HG02759 (cell line): ENCODE measurements around the gene RAB27B.
"Not testable (repeated sequence)": the region's sequence is repeated elsewhere in the genome, so short reads cannot be mapped to it uniquely, and the experiment has no call there.

Experiments
- ATAC-seq: cut with Tn5 transposase; IDR thresholded peaks from one replicate; pipeline ENCODE4 v1.9.1; 2021; ENCODE audit warnings: mild to moderate bottlenecking, moderate library complexity; ENCODE audit not compliant: unreplicated experiment

Gene RAB27B, protein sequence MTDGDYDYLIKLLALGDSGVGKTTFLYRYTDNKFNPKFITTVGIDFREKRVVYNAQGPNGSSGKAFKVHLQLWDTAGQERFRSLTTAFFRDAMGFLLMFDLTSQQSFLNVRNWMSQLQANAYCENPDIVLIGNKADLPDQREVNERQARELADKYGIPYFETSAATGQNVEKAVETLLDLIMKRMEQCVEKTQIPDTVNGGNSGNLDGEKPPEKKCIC

GRCh38 chr18:54828281-54828881 lies at the start of gene RAB27B:
Gene RAB27B, plus strand, starts transcription at chr18:54828477. Its CDS starts 49,109 bp downstream, at chr18:54877586.
- ATAC-seq = no peak

DNA sequence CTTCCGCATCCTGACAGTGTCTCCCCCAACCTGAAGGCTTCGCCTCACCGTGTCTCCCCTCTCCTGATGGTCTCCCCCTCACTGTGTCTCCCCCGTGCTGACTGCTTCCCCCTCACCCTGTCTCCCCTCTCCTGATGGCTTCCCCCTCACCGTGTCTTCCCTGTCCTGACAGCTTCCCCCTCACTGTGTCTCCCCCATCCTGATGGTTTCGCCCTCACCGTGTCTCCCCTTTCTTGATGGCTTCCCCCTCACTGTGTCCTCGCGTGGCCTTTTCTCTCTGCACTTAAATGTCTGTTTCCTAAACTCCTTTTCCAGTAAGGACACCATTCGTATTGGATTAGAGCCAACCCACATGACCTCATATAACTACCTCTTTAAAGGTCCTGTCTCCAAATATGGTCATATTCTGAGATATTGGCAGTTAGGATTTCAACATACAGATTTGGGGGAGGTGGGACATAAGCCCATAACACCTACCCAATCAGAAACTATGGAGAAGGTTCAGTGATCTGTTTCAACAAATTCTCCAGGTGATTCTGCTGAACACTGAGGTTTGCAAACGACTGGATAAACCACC lies 47.9 kb upstream of the RAB27B start:
- ATAC-seq = no peak

- ATAC-seq = no peak
These were observed 47.3 kb upstream of the RAB27B start for GRCh38 chr18:54780970-54781369.

GRCh38 chr18:54783139-54783538 lies 45.1 kb upstream of the RAB27B start:
- no peak for ATAC-seq

DNA sequence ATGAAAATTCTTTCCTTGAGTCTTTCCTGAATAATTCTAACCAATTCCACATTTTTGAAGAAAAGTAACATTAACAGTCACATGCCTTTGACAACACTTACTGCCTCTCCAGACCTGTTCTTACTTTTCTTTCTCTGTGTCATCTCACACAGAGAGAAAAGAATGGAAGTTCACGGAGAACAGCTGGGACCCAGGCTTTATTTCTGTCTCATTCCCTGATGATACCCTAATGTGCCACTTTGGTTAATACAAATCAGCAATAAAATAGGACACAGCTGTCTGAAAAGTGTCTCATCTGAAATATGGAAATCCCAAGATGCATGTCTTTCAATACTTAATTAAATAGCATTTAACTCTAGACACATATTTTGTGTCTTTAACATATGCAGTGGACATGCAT lies 42.1 kb upstream of the RAB27B start:
- ATAC-seq = no peak

DNA sequence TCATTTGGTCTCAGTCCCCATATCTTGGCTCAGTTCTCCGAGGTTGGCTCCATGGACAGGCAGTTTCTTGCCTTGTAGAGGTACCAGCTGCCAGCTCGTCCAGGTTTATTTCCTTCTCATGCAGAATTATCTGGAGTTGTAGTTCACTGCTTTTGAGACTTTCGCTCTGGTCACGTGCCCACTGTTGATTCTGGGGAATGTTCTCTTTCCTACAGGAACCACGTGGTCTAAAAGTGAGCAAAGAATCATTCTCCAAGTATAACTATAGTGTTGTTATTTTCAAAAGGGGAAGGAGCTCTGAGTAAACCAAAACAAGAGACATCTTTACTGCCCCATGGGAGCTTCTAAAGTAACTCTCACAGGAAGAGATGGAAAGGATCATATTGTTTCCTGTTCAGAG lies 41.2 kb upstream of the RAB27B start:
- ATAC-seq = no peak

GRCh38 chr18:54787616-54788015 lies 40.7 kb upstream of the RAB27B start:
- ATAC-seq = no peak

DNA sequence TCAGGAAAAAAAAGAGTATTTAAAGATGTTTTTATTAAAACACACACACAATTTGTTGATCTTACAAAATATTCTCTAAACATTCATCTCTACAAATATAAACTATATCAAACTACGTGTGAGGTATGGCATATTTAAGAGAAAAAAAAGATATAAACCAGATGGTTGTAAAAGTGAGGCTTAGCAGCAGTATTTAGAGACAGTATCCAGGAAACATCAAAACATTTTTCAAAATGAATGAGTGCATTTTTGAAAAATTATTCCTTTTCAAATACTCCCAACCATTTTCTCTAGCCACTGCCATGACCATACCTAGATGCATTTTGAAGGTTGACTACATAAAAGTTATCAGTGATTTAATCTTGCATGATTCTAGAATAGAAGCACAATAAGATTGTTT lies 38.2 kb upstream of the RAB27B start:
- no peak for ATAC-seq

DNA sequence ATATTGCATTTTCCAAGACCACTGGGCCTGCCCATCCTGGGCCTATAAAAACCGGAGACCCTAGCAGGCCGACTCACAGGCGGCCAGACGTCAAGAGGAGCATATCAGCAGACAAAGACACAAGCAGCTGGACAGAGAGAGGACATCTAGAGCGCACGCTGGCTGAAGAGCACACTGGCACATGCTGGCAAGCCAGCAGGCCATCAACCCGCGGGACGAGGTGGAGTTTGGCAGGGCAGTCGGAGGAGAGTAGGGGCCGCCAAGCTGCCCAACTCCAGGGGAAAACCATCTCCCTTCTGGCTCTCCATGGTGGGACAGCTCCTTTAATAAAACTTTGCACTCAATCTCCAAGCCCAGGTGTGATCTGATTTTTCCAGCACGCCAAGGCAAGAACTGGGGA lies 36.6 kb upstream of the RAB27B start:
- no peak for ATAC-seq

GRCh38 chr18:54792079-54792478 lies 36.2 kb upstream of the RAB27B start:
- ATAC-seq = no peak

- no peak for ATAC-seq
These were observed 33.5 kb upstream of the RAB27B start for GRCh38 chr18:54794823-54795222.

DNA sequence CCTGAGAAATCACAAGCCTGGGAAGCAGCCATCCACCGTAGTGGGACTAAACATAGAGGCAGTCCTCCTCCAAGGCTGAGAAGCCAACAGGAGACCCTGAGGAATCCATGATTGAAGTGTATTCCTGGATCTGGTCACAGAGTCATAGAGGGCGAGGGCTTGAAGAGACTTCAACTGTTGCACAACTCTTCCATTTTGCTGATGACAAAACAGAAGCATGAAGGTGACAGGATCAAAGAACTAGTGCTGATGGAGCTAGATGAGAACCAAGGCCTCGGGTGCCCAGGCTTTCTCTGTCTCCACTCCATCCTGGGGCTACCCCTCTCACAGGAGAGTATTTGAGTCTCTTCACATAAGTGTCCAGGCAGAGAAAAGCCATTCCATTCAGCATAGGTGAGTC lies 30.1 kb upstream of the RAB27B start:
- no peak for ATAC-seq

DNA sequence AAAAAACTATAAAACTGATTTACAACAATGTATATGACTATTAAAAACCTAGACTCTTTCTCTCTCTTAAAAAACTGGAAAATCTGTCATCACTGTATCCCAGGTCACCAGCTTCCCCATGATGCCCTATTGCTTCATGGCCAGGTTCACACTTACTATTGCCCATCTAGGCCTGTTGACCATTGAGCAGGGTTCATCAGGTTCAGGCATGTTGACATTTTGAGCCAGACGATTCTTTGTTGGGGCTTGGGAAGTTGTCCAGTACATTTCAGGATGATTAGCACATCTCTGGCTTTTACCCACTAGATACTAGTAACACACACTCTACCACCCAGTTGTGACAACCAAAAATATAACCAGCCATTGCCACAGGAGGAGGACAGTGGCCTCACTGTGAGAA lies 26.9 kb upstream of the RAB27B start:
- no peak for ATAC-seq

DNA sequence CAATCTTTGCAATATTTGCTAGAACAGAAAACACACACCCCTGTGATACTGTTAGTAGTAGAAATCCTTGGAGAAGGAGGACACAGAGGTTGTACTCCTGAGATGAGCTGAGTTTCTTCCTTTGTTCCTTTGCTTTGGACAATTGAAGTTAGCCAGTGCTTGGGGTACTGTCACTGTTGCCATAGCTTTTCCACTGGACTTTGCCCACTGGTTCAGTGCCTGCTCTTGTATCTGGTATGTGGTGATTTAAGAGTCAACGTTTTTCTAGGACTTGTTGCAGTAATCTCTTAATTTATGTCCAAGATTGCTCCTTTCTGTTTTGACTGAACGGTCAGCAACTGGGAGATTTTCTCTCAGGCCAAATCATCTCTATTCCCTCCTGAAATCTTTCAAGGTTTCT lies 26.1 kb upstream of the RAB27B start:
- ATAC-seq = no peak

GRCh38 chr18:54802686-54803395 lies 25.4 kb upstream of the RAB27B start:
- no peak for ATAC-seq

DNA sequence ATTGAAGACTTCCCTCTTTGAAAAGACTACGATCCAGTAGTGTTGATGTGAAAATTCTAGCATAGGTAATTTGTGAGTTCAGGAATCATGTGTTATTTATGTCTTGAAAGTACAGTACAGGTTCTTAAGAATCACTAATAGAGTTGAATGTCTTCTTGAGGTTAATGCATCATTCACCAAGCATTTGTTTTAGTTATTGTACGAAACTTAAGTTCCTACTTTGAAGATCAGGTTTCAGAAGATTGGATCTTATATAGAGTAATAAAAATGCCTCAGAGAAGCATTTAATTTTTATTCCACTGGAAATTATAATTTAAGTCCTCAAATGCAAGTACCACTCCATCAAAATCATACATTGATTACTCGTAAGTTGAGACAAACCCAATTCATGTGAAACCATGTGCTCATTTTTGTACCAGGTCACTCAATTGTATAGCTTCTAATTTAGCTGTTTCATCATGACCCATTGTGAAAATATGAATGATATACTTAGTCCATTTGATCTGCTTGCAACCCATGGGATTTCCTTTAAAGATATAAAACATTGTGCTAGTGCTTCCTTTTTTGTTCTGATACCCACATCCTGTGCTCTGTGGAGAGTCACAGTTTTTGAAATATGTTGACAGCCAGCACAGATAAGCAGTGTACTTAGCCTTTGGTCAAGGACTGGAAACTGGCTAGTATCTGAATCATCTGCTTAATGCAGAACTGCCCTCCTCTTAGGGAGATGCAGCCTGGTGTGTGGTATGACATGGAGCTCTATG lies 22.5 kb upstream of the RAB27B start:
- no peak for ATAC-seq

GRCh38 chr18:54806526-54806925 lies 21.8 kb upstream of the RAB27B start:
- no peak for ATAC-seq

- ATAC-seq = no peak
These were observed 21.0 kb upstream of the RAB27B start for GRCh38 chr18:54807303-54807702.

GRCh38 chr18:54810662-54811061 lies 17.6 kb upstream of the RAB27B start:
- ATAC-seq = not testable (repeated sequence)

DNA sequence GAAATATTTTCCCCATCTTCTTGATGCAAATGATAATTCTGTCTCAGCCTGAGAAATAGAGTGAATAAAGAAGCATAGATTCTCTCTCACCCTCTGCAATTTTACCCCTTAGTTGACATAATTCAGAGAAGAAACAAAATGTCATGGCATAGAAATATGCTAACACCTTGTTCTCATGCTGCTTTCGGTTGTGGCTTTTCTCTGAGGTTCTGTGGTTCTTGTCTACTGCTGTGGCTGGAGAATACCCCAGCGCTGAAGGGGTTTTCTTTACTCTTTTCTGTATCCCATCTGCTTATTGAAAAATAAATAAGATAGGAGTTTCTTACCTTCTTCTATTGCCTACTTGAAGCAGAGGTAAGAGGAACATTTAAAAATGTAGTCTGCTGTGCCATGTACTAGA lies 15.4 kb upstream of the RAB27B start:
- ATAC-seq = peak; percentile 59

DNA sequence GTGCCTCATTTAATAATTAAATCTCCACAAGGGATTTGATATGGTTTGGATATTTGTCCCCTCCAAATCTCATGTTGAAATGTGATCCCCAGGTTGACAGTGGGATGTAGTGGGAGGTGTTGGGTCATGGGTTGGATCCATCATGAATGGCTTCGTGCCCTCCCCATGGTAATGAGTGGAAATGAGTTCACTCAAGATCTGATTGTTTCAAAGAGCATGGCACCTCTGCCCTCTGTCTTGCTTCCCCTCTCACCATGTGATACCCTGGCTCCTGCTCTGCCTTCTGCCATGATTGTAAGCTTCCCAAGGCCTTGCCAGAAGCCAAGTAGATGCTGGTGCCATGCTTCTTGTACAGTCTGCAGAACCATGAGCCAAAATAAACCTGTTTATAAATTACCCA lies 15.0 kb upstream of the RAB27B start:
- ATAC-seq = no peak
